K562 (cell line): ENCODE results near the gene UBE3B.

Experiments
- BHLHE40 ChIP-seq: IDR thresholded peaks from 2 replicates; pipeline ENCODE4 v1.6.1; 2011; ENCODE audit warnings: low read length, improper control_type of control experiment
- CREB3 ChIP-seq: fragments of 450-650 bp; conservative IDR thresholded peaks from 2 replicates; pipeline ENCODE4 v1.6.1; 2016; ENCODE audit warnings: missing genetic modification characterization, low read depth, mild to moderate bottlenecking, missing compliant biosample characterization, moderate library complexity
- CTCF ChIP-seq, 3 experiments: IDR thresholded peaks in 2 of 3; conservative IDR thresholded peaks in 1 of 3; 2 replicates each; pipeline ENCODE4 v1.5.1; 2011 to 2012; ENCODE audit warnings: low read length in 3 of 3, mild to moderate bottlenecking in 3 of 3, control low read depth in 2 of 3, improper control_type of control experiment in 1 of 3, inconsistent platforms in 1 of 3, low read depth in 1 of 3, mixed read lengths in 1 of 3, moderate library complexity in 1 of 3; ENCODE audit not compliant: insufficient read depth in 2 of 3
- HMG20B ChIP-seq: fragments of 250-450 bp; sonication (Bioruptor Pico); IDR thresholded peaks from 2 replicates; pipeline ENCODE4 v1.5.0; 2021; ENCODE audit warnings: mild to moderate bottlenecking
- IRF2 ChIP-seq: sonication (generic); formaldehyde crosslinking; IDR thresholded peaks from 2 replicates; pipeline ENCODE4 v1.8.1; 2022; ENCODE audit warnings: mild to moderate bottlenecking, missing genetic modification reagents
- POLR2A ChIP-seq: fragments of 450-650 bp; conservative IDR thresholded peaks from 2 replicates; pipeline ENCODE4 v1.6.1; 2016
- TF ChIP-seq, protein P1 (sequence below), 2 experiments: IDR thresholded peaks; 2 replicates each; pipeline ENCODE4 v1.6.1; 2011; ENCODE audit warnings: borderline replicate concordance in 1 of 2, control low read depth in 1 of 2, low read depth in 1 of 2, low read length in 1 of 2, mild to moderate bottlenecking in 1 of 2, mixed read lengths in 1 of 2, moderate library complexity in 1 of 2; ENCODE audit not compliant: insufficient read depth in 1 of 2, insufficient read length in 1 of 2, poor library complexity in 1 of 2, severe bottlenecking in 1 of 2; ENCODE audit errors: extremely low read depth in 1 of 2

GRCh38 chr12:109463756-109464155 is 13.7 kb upstream of the UBE3B start:
- no peak for TF ChIP-seq CTCF (IDR thresholded peaks at IDR 0.05 in 2 of 3, conservative IDR thresholded peaks at IDR 0.05 in 1 of 3; ENCODE audit: insufficient read depth in 2 of 3, low read depth in 1 of 3, low read length in 3 of 3)
- no peak for TF ChIP-seq BHLHE40
- no peak for TF ChIP-seq POLR2A
- TF ChIP-seq HMG20B (CRISPR knock-in tag): no peak
- TF ChIP-seq, protein P1, sequence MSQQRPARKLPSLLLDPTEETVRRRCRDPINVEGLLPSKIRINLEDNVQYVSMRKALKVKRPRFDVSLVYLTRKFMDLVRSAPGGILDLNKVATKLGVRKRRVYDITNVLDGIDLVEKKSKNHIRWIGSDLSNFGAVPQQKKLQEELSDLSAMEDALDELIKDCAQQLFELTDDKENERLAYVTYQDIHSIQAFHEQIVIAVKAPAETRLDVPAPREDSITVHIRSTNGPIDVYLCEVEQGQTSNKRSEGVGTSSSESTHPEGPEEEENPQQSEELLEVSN (IDR thresholded peaks at IDR 0.05; ENCODE audit: borderline replicate concordance in 1 of 2, extremely low read depth in 1 of 2, insufficient read depth in 1 of 2, insufficient read length in 1 of 2, low read depth in 1 of 2, low read length in 1 of 2, poor library complexity in 1 of 2, severe bottlenecking in 1 of 2): no peak
- TF ChIP-seq CREB3 (tag): no peak
- no peak for TF ChIP-seq IRF2 (CRISPR knock-in tag)
